GM23338 (cell line): ENCODE results near the gene MTARC2. TPM values are rescaled to one million over a fixed set of nuclear protein-coding genes. Genes with fewer than 3 reads are reported as not detected.

Experiments
- ATAC-seq: fragments of 200-7000 bp; cut with Tn5 transposase; 3 replicates; pipeline ENCODE4 v1.9.1; 2020
- DNase-seq: peaks from one replicate; pipeline ENCODE4 v3.0.0-alpha.2; 2015; ENCODE audit warnings: low spot score
- H2AFZ ChIP-seq: fragments of 200-600 bp; sonication (generic); 2 replicates; pipeline ENCODE4 v1.8.0; 2016; ENCODE audit warnings: antibody characterized with exemption, mild to moderate bottlenecking, moderate library complexity
- H3F3A ChIP-seq: fragments of 200-600 bp; sonication (generic); replicated peaks from 2 replicates; pipeline ENCODE4 v1.8.0; 2017; ENCODE audit warnings: antibody characterized with exemption, mixed run types, low read depth
- H3K27ac ChIP-seq: fragments of 200-600 bp; sonication (generic); 2 replicates; pipeline ENCODE4 v1.6.1; 2016; ENCODE audit warnings: low read depth
- H3K27me3 ChIP-seq: fragments of 200-600 bp; sonication (generic); 2 replicates; pipeline ENCODE4 v1.8.0; 2016; ENCODE audit warnings: mild to moderate bottlenecking, mixed run types, moderate library complexity; ENCODE audit not compliant: insufficient read depth
- H3K36me3 ChIP-seq: fragments of 200-600 bp; sonication (generic); 2 replicates; pipeline ENCODE4 v1.8.0; 2016; ENCODE audit warnings: mild to moderate bottlenecking; ENCODE audit not compliant: insufficient read depth
- H3K4me1 ChIP-seq: fragments of 200-600 bp; sonication (generic); 2 replicates; pipeline ENCODE4 v1.8.0; 2016; ENCODE audit warnings: mild to moderate bottlenecking, moderate library complexity; ENCODE audit not compliant: insufficient read depth
- H3K4me2 ChIP-seq: fragments of 200-600 bp; sonication (generic); 2 replicates; pipeline ENCODE4 v1.7.1; 2017; ENCODE audit warnings: mixed run types
- H3K4me3 ChIP-seq: fragments of 200-600 bp; sonication (generic); 2 replicates; pipeline ENCODE4 v1.6.1; 2016; ENCODE audit warnings: mixed run types
- H3K79me2 ChIP-seq: fragments of 200-600 bp; sonication (generic); replicated peaks from 2 replicates; pipeline ENCODE4 v1.8.0; 2017; ENCODE audit warnings: mild to moderate bottlenecking; ENCODE audit not compliant: insufficient read depth
- H3K9me2 ChIP-seq: fragments of 200-600 bp; sonication (generic); 2 replicates; pipeline ENCODE4 v1.8.0; 2017; ENCODE audit not compliant: insufficient read depth
- H4K20me1 ChIP-seq: fragments of 200-600 bp; sonication (generic); replicated peaks from 2 replicates; pipeline ENCODE4 v1.8.0; 2017; ENCODE audit warnings: mild to moderate bottlenecking; ENCODE audit not compliant: insufficient read depth
- H3K27ac Mint-ChIP-seq: 2 replicates; pipeline ENCODE4 v1.8.0; 2020; ENCODE audit warnings: inconsistent platforms, mild to moderate bottlenecking, moderate library complexity, mixed read lengths
- H3K27me3 Mint-ChIP-seq: 3 replicates; pipeline ENCODE4 v1.8.0; 2022; ENCODE audit warnings: low read depth, mild to moderate bottlenecking, moderate library complexity, mixed read lengths, inconsistent platforms; ENCODE audit not compliant: insufficient read depth, poor library complexity
- H3K36me3 Mint-ChIP-seq: 3 replicates; pipeline ENCODE4 v1.8.0; 2021; ENCODE audit warnings: low read depth, mild to moderate bottlenecking, inconsistent platforms, moderate library complexity, mixed read lengths
- H3K4me1 Mint-ChIP-seq: 3 replicates; pipeline ENCODE4 v1.8.0; 2020; ENCODE audit warnings: mild to moderate bottlenecking, inconsistent platforms, mixed read lengths
- H3K4me3 Mint-ChIP-seq: 3 replicates; pipeline ENCODE4 v1.8.0; 2021; ENCODE audit warnings: moderate library complexity, mild to moderate bottlenecking, inconsistent platforms, mixed read lengths
- H3K9me3 Mint-ChIP-seq: 3 replicates; pipeline ENCODE4 v1.8.0; 2020; ENCODE audit warnings: moderate library complexity, mild to moderate bottlenecking, inconsistent platforms, mixed read lengths
- CREB1 ChIP-seq: fragments of 250-450 bp; sonication (Bioruptor Pico); IDR thresholded peaks from 2 replicates; pipeline ENCODE4 v1.5.0; 2020; ENCODE audit warnings: low read depth, mild to moderate bottlenecking, moderate library complexity
- EZH2 ChIP-seq: fragments of 200-600 bp; sonication (generic); IDR thresholded peaks from one replicate; pipeline ENCODE4 v1.8.0; 2017; ENCODE audit warnings: antibody characterized with exemption, mild to moderate bottlenecking, low read depth; ENCODE audit not compliant: unreplicated experiment
- EZH2phosphoT487 ChIP-seq: fragments of 200-600 bp; sonication (generic); IDR thresholded peaks from one replicate; pipeline ENCODE4 v1.8.1; 2018; ENCODE audit warnings: antibody characterized with exemption; ENCODE audit not compliant: unreplicated experiment
- JUNB ChIP-seq: IDR thresholded peaks from one replicate; pipeline ENCODE4 v1.6.1; 2016; ENCODE audit warnings: antibody characterized with exemption; ENCODE audit not compliant: unreplicated experiment
- POLR2AphosphoS5 ChIP-seq: IDR thresholded peaks from 2 replicates; pipeline ENCODE4 v1.6.1; 2016; ENCODE audit warnings: antibody characterized with exemption, low read depth
- ZNF462 ChIP-seq: fragments of 250-450 bp; sonication (Bioruptor Pico); IDR thresholded peaks from 2 replicates; pipeline ENCODE4 v1.5.0; 2020; ENCODE audit warnings: mild to moderate bottlenecking, moderate library complexity
- polyA plus RNA-seq: library from polyadenylated mRNA; unstranded; fragments of >200 nt; fragmentation: Nextera tagmentation; extraction: Ambion mirVana; gene quantifications from 2 replicates; pipeline ENCODE4 v1.2.1, GENCODE V29; 2016
- total RNA-seq: library from RNA; depleted of rRNA; stranded (reverse); fragments of >200 nt; shearing (Covaris generic); gene quantifications from 2 replicates; pipeline ENCODE4 v1.2.3, GENCODE V29; 2014

MTARC2 gene
- total and polyA plus RNA-seq, 2 experiments from 2014 or later = 4.1 to 8.0 TPM

GRCh38 chr1:220828950-220829586 is 80.9 kb downstream of the MTARC2 start:
- no peak for DNase-seq
- no peak overlapping the region for H3K27ac Mint-ChIP-seq

More at GRCh38 chr1:220828950-220829586, 80.9 kb downstream of the MTARC2 start:
- Histone ChIP-seq H3K79me2 (no peaks in the 10 kb centered on the region), H2AFZ (no peak overlapping the region), H3K27me3 (no peaks in the 10 kb centered on the region), H3K4me3 (no peak overlapping the region), H3K4me2 (no peak overlapping the region), H3K27ac (no peak overlapping the region), H3K36me3 (no peaks in the 10 kb centered on the region; the same call in 1 of the 2 replicates), H3F3A (no peaks in the 10 kb centered on the region), H4K20me1 (no peaks in the 10 kb centered on the region), H3K9me2 (no peaks in the 10 kb centered on the region), H3K4me1 (no peaks in the 10 kb centered on the region)
- H3K4me1 Mint-ChIP-seq = peaks cover 8% of the 10 kb centered on the region
- peaks cover 2% of the 10 kb centered on the region for H3K27me3 Mint-ChIP-seq
- TF ChIP-seq EZH2 = no peak
- no peak for TF ChIP-seq EZH2phosphoT487
- no peak for TF ChIP-seq CREB1 (CRISPR knock-in tag)
- TF ChIP-seq POLR2AphosphoS5 = no peak
- no peak for TF ChIP-seq JUNB
- no peak for TF ChIP-seq ZNF462 (CRISPR knock-in tag)
- H3K4me3 Mint-ChIP-seq = no peak overlapping the region
- ATAC-seq = no peak
- 0 out of 3 replicates have a peak, but pooled peaks cover 3% of the 10 kb centered on the region for H3K36me3 Mint-ChIP-seq
- H3K9me3 Mint-ChIP-seq = no peaks in the 10 kb centered on the region
